Bone marrow (tissue), 2 donors: ENCODE results near the gene ARHGEF40.

Source experiments
- DNase-seq, 2 donors: peaks; one replicate each; lab custom pipeline; 2025; lab: John Stamatoyannopoulos, UW

ARHGEF40 gene

GRCh38 chr14:21070083-21070609 lies at the start of gene ARHGEF40:
Gene ARHGEF40, plus strand, starts transcription at chr14:21070304. Its CDS starts 93 bp downstream, at chr14:21070397.
- DNase-seq = no peak

DNA sequence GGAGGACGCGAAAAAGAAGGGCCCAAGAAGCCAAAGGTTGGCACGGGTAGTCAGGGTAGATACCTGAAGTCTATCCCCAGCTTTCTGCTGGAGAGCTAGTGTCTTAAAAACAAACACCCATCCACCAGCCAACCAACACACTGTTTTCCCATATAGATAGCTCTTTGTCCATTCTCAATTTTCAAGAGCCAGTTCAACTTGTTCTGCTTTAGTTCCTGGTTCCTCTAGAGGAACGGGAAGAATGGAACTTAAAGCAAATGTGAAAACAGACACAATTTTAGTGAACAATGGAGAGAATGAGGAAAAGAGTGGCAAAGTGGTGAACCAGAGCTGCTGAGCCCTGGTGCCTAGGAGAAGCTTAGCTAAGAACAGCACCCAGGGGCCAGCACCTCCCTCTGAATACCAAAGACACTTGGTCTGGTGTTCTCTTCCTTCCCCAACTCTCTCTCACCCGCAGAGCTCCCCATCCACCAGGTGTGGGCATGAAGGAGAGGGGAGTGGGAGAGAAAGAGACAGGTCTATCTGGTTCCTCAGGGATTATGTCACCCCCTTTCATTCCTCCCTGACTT lies 49.0 kb upstream of the ARHGEF40 start:
- no peak for DNase-seq

GRCh38 chr14:21022686-21023085 lies 47.4 kb upstream of the ARHGEF40 start:
- no peak for DNase-seq

GRCh38 chr14:21023174-21023573 lies 46.9 kb upstream of the ARHGEF40 start:
- DNase-seq = no peak

DNA sequence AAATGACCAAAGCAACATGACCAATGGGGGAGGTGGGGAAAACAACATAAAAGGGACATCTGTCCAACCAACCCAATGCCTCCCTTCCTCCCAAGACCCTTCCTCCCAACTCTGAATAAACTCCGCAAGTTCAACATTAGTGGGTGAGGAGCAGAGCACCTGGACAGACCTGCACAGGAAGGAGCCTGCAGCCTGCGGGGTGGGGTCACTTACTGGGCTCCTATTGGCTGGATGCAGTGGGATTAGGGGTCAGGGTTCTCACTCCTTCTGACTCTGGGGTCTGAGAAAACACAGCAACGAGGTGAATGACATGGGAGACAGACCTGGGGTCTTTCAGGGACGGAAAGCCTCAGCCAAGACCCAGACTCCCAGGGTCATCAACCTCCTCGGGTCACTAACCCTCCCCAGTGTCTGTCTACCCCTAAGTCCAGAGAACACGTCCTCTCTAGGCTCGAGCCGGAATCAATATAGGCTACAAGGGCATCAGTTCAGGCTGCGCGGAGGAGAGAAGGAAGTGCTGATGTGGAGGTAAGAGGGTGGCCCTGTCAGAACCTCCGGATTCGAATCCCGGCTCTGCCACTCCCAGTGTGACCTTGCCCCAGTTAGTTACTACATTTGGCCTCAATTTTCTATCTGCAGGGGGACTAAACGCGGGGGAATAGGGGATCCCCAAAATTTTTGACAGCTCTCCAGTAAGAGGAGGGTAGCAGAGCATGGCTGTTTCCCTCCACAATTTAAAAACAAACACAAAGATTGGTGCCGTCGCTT lies 46.1 kb upstream of the ARHGEF40 start:
- DNase-seq = no peak

GRCh38 chr14:21024585-21025370 lies 45.3 kb upstream of the ARHGEF40 start, which contains the start of gene NDRG2:
Gene NDRG2, minus strand, starts transcription at chr14:21025061. Its CDS starts 1,746 bp downstream, at chr14:21023315.
- DNase-seq = no peak

DNA sequence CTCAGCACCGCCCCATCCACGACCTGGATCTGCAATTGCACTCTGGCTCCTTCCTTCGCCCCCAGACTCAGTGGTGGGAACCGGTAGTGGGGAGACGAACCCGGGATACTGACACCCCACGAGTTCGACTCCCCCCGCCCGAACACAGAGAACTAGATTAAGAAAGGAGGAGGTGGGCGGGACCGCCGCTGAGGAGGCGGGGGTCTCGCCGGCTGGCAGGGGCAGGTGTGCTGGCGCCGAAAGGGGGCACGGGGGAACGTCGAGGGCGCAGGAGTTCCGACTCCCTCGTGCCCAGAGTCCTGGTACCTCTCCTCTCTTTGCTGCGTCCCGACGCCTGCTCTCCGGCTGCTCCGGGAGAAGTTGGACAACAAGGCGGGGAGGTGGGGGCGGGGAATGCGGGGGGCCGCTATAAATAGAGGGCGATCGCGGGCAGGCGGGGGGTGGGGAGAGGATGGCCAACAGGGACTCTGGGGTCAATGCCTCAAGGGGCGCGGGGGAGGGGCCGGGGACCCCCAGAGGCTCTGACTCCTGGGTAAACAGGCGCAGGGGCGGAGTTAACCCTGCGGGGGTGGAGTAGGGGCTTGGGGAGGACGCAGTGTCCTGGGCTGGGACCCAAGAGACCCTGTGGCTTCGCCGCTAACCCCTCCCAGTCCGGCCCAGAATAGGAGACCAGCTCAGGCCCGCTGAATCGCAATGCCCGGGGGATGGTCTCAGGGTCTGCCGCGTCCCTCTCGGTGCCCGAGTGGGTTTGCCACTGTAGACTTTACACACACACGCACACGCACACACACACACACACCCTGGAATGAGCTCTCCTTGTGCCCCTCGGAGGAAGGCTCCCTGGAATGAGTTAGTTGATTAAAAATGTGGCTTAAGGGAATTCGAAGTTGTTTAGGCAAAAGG lies 44.5 kb upstream of the ARHGEF40 start:
- DNase-seq = no peak

GRCh38 chr14:21026274-21026987 lies 43.7 kb upstream of the ARHGEF40 start:
- no peak for DNase-seq

- no peak for DNase-seq
These were observed 43.2 kb upstream of the ARHGEF40 start for GRCh38 chr14:21026988-21027315.

GRCh38 chr14:21029917-21030316 lies 40.2 kb upstream of the ARHGEF40 start, which contains the start of gene TPPP2:
Gene TPPP2, plus strand, starts transcription at chr14:21030217. Its CDS starts 365 bp downstream, at chr14:21030582.
- no peak for DNase-seq

DNA sequence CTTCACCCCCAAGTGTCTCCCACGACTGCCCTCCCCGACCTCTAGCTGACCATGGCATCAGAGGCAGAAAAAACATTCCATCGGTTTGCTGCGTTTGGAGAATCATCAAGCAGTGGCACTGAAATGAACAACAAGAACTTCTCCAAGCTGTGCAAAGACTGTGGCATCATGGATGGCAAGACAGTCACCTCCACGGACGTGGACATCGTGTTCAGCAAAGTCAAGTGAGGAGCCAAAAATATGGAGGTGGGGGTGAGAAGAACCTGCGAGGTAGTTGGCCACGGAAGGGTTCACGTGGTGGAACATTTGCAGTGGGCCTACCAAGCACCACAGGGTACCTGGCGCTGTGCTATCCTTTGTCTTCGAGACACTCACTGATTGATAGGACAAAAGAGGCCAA lies 39.6 kb upstream of the ARHGEF40 start:
- DNase-seq = no peak

DNA sequence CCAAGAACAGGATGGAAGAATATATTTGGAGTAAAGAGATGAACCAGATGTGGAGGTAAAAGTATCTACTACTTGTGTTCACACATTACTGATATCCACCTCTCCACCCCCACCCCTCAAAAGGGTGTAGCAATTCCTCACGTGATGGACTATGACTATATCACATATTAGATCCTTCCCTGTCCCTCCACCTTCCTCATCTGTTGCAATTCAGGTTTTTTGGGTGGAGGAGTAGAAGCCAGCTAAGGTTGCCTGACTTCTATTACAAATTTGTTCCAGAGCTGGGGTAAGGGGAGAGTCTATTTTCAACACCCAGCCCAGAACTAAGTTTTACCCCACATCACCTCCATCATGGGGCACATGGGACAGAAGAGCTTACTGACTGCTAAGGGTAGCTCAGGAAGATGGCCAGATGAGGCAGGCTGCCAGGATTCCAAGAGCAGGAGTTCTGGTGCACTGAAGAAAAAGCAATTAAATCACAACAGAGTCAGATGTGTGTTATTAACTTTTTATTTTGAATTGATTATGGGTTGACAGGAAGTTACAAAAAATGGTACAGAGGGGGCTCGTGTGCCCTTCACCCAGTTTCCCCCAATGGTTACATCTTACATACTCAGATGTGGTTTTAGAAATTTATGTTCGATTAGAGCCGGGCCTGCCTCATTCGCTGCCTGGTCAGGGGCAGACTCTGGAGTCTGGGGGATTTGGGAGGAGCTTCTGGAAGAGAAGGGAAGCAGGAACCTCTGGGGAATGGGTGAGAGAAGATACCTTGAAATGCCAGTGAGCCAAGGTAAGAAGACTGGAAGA lies 37.6 kb upstream of the ARHGEF40 start:
- DNase-seq = no peak

GRCh38 chr14:21033133-21033698 lies 36.9 kb upstream of the ARHGEF40 start:
- DNase-seq = no peak

- DNase-seq = no peak
These were observed 35.4 kb upstream of the ARHGEF40 start, which contains the start of gene RNASE13 for GRCh38 chr14:21034707-21035106. Gene RNASE13, minus strand, starts transcription at chr14:21034807. Its CDS starts 519 bp downstream, at chr14:21034288.

- no peak for DNase-seq
These were observed 33.4 kb upstream of the ARHGEF40 start for GRCh38 chr14:21036751-21037150.

DNA sequence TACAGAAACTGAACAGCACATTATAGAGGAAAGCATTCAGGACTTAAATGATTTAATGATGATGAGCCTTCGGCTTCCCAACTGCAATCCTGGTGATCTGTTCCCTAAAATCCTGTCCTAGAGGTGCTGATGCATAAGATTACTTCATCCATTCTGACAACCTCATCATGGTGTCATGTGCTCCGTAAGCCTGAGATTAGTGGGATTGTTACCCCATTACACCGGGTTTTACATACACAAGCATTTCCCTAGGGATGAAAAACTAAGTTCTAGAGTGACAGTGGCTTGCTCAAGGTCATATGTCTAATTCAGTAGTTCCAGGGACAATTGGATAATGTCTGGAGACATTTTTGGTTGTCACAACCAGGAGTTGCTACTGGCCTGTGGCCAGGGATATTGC lies 32.9 kb upstream of the ARHGEF40 start:
- DNase-seq = no peak

DNA sequence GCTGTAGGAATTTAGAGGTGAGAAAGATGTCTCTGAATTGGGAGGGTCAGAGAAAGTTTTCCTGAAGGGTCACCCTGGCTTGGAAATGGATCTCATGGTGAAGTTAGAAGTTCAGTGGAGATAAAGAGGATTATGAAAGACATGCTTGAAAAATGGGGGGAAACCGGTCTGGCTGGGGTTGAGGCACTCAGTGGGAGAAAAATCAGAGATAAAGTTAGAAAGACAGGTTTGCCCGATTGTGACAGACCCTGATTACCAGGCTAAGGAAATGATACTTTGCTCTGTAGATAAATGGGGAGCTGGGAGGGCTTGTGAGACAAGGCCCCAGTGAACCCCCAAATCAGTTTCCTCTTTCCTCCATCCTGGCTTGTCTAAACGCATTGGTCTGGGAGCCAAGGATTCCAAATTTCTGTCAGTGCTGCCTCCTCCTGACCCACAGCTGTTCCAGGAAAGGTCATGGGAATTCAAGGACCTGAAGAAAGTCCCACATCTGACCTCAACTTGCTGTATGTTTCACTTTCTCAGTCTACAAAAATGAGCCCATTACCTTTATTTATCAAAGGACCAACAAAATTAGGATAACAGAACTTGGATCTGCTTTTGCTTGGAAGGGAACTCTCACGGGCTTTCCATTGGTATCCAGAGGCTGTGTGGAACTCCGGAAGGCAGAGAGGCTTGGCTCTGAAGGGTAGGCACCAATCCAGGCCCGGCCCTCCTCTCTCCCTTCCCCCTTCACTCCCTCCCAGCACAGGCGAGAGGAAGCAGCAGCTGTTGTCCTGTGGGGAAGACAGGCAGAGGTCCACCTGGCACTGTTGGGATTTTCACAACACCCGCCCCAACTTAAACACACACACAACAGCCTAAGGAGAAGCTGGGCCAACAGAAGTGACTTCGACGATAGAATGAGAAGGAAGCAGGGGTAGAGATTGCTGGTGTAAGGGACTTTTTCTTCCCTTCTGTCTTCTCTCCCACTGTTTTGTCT lies 31.4 kb upstream of the ARHGEF40 start:
- DNase-seq = no peak
